K562 (cell line): ENCODE measurements around the gene TCAP. TPM values are rescaled to one million over a fixed set of nuclear protein-coding genes. Genes with fewer than 3 reads are reported as not detected.
A peak's percentile ranks its signal among the peaks of the same experiment; 100 is the strongest.

ENCODE experiments used
- ATAC-seq: fragments of 200-7000 bp; cut with Tn5 transposase; 3 replicates; pipeline ENCODE4 v1.9.1; 2020; ENCODE audit warnings: moderate library complexity
- BruUV-seq: library from RNA; stranded (reverse); fragments of 400-500 nt; replicated peaks from 2 replicates; lab custom pipeline; 2021; lab: Mats Ljungman, UMichigan
- CTCF ChIA-PET: fragments of 300-600 bp; formaldehyde crosslinking; extraction: SDS; loops from one replicate; lab custom pipeline; 2021; ENCODE audit warnings: low intra/inter-chr PET ratio; lab: Yijun Ruan, JAX
- POLR2A ChIA-PET: fragments of 300-600, 350-650 bp; sonication (Branson Sonifier 250); formaldehyde crosslinking; extraction: SDS; loops from one replicate; lab custom pipeline; 2021; ENCODE audit warnings: antibody characterized with exemption, inconsistent platforms; lab: Yijun Ruan, JAX
- DNase-seq, 4 experiments: peaks; one replicate each; pipeline versions ENCODE4 v3.0.0 to v3.0.0-alpha.2; 2011 to 2018; ENCODE audit warnings: low spot score in 3 of 4, mixed read lengths in 3 of 4; ENCODE audit errors: extremely low read depth in 1 of 4
- FAIRE-seq: peaks from 2 replicates; lab custom pipeline; 2011; peaks lifted over from hg19 to GRCh38; lab: Jason Lieb, UNC
- H2AFZ ChIP-seq: 2 replicates; pipeline ENCODE4 v1.6.0; 2011; ENCODE audit warnings: low read depth, low read length, control low read depth, inconsistent platforms
- H3K27ac ChIP-seq: fragments of 200-600 bp; 3 replicates; pipeline ENCODE4 v1.8.0; 2011; ENCODE audit warnings: low read depth, mild to moderate bottlenecking, control low read depth, inconsistent platforms, low read length, moderate library complexity, mixed read lengths; ENCODE audit errors: extremely low read depth
- H3K27me3 ChIP-seq, 2 experiments: fragments of 300-600 bp in 1 of 2; 2 replicates in 1 of 2; 3 replicates in 1 of 2; pipeline versions ENCODE4 v1.6.0 to v1.8.0; 2011; ENCODE audit warnings: inconsistent platforms in 2 of 2, low read length in 2 of 2, mild to moderate bottlenecking in 1 of 2, mixed read lengths in 1 of 2, moderate library complexity in 1 of 2; ENCODE audit not compliant: control insufficient read depth in 2 of 2, insufficient read depth in 2 of 2
- H3K36me3 ChIP-seq: fragments of 300-600 bp; 3 replicates; pipeline ENCODE4 v1.8.0; 2011; ENCODE audit warnings: mild to moderate bottlenecking, low read length, inconsistent platforms; ENCODE audit not compliant: control insufficient read depth, insufficient read depth
- H3K4me1 ChIP-seq, 2 experiments: fragments of 200-600 bp in 1 of 2; replicated peaks in 1 of 2; 2 replicates in 1 of 2; 3 replicates in 1 of 2; pipeline versions ENCODE4 v1.5.1 to v1.8.0; 2011; ENCODE audit warnings: inconsistent platforms in 2 of 2, low read length in 2 of 2, mild to moderate bottlenecking in 1 of 2, mixed read lengths in 1 of 2, moderate library complexity in 1 of 2; ENCODE audit not compliant: control insufficient read depth in 2 of 2, insufficient read depth in 2 of 2
- H3K4me2 ChIP-seq: 2 replicates; pipeline ENCODE4 v1.6.1; 2011; ENCODE audit warnings: low read length, control low read depth, inconsistent platforms, mixed read lengths; ENCODE audit not compliant: insufficient read depth
- H3K4me3 ChIP-seq: fragments of 200-600 bp; sonication (generic), shearing (Covaris generic); 2 replicates; pipeline ENCODE4 v1.5.1; 2016; ENCODE audit warnings: control low read depth, inconsistent platforms
- H3K79me2 ChIP-seq: fragments of 200-600 bp; 3 replicates; pipeline ENCODE4 v1.8.0; 2011; ENCODE audit warnings: low read length, inconsistent platforms; ENCODE audit not compliant: control insufficient read depth, insufficient read depth
- H3K9ac ChIP-seq, 2 experiments: 2 replicates each; pipeline versions ENCODE4 v1.6.0 to v1.6.1; 2011; ENCODE audit warnings: low read depth in 2 of 2, low read length in 2 of 2, control low read depth in 1 of 2, inconsistent platforms in 1 of 2, mild to moderate bottlenecking in 1 of 2, mixed read lengths in 1 of 2; ENCODE audit not compliant: insufficient read depth in 1 of 2
- H3K9me1 ChIP-seq: one replicate; pipeline ENCODE4 v1.6.0; 2011; ENCODE audit warnings: inconsistent platforms, mild to moderate bottlenecking, low read length, moderate library complexity; ENCODE audit not compliant: control insufficient read depth, insufficient read depth
- H3K9me3 ChIP-seq: replicated peaks from 2 replicates; pipeline ENCODE4 v1.5.1; 2011; ENCODE audit warnings: low read depth, low read length, inconsistent platforms; ENCODE audit not compliant: control insufficient read depth, insufficient read depth
- H4K20me1 ChIP-seq: replicated peaks from 2 replicates; pipeline ENCODE4 v1.6.1; 2011; ENCODE audit warnings: low read length, inconsistent platforms, mixed read lengths; ENCODE audit not compliant: control insufficient read depth, insufficient read depth
- CAMTA2 ChIP-seq: fragments of 250-450 bp; sonication (Bioruptor Pico); conservative IDR thresholded peaks from 2 replicates; pipeline ENCODE4 v1.5.1; 2022
- CEBPB ChIP-seq: fragments of 450-650 bp; IDR thresholded peaks from 2 replicates; pipeline ENCODE4 v1.6.1; 2016; ENCODE audit warnings: missing genetic modification characterization, missing compliant biosample characterization
- FOXO4 ChIP-seq: fragments of 450-650 bp; formaldehyde crosslinking; IDR thresholded peaks from 2 replicates; pipeline ENCODE4 v1.4.0; 2020; ENCODE audit warnings: mild to moderate bottlenecking, moderate library complexity
- NFIC ChIP-seq: fragments of 450-650 bp; IDR thresholded peaks from 2 replicates; pipeline ENCODE4 v1.6.1; 2017; ENCODE audit warnings: mild to moderate bottlenecking, inconsistent platforms
- NFIX ChIP-seq: fragments of 250-450 bp; sonication (Bioruptor Pico); IDR thresholded peaks from 2 replicates; pipeline ENCODE4 v1.4.0; 2020; ENCODE audit warnings: low read depth, mild to moderate bottlenecking, moderate library complexity
- NR4A1 ChIP-seq, 2 experiments: fragments of 250-450 bp in 1 of 2; fragments of 450-650 bp in 1 of 2; sonication (Bioruptor Pico) in 1 of 2; IDR thresholded peaks; 2 replicates each; pipeline versions ENCODE4 v1.4.0 to v1.6.1; 2016 to 2020; ENCODE audit warnings: mild to moderate bottlenecking in 2 of 2, missing compliant biosample characterization in 1 of 2, missing genetic modification characterization in 1 of 2, moderate library complexity in 1 of 2
- ZBTB7A ChIP-seq: IDR thresholded peaks from 2 replicates; pipeline ENCODE4 v1.6.1; 2011; ENCODE audit warnings: low read depth, mild to moderate bottlenecking, low read length, moderate library complexity, borderline replicate concordance; ENCODE audit not compliant: control insufficient read depth
- WGBS: fragments of 100-300 bp; shearing (Covaris generic); methylation state at CpG from one replicate; pipeline ENCODE4 v1.1.6; 2016; ENCODE audit warnings: low coverage, mixed read lengths; ENCODE audit not compliant: insufficient coverage; ENCODE audit errors: missing lambda C conversion rate; 5-methylcytosine and 5-hydroxymethylcytosine counted together
- in situ Hi-C: fragments of 300-500 bp; cut with MboI; formaldehyde crosslinking; loops from 4 replicates; pipeline ENCODE4 v1.15.0; 2018; ENCODE audit warnings: inconsistent platforms, mixed read lengths
- intact Hi-C: fragments of 100-400 bp; cut with micrococcal nuclease; formaldehyde crosslinking; loops from 2 replicates; pipeline ENCODE4 v1.14.2; 2022
- polyA plus RNA-seq, 8 experiments: library from polyadenylated mRNA; depleted of rRNA in 4 of 8; stranded (reverse) in 5 of 8; unstranded in 3 of 8; fragments of >200 nt; fragmentation: Nextera tagmentation in 2 of 8; fragmentation: Illumina TruSeq in 1 of 8; extraction: Ambion mirVana in 2 of 8; extraction: Trizol in 1 of 8; gene quantifications; 2 replicates each; pipeline versions ENCODE4 v1.2.1 to v1.2.3, GENCODE V29; 2011 to 2014; ENCODE audit warnings: inconsistent platforms in 1 of 8, missing spikeins in 1 of 8
- total RNA-seq, 7 experiments: library from RNA; depleted of rRNA in 6 of 7; stranded (reverse); fragments of >200 nt in 6 of 7; fragmentation: Illumina TruSeq in 2 of 7; extraction: Trizol in 2 of 7; gene quantifications; 2 replicates each; pipeline versions ENCODE4 v1.2.1 to v1.2.3, GENCODE V29; 2011 to 2021; ENCODE audit warnings: low replicate concordance in 1 of 7

TCAP gene
- total and polyA plus RNA-seq, 9 of the 15 experiments (the other 6 are each of a cell fraction or from before 2014, with no cell fraction given): 0.33 to 1.4 (median 0.82) TPM; not detected in 2

GRCh38 chr17:39639043-39639442 lies 26.1 kb upstream of the TCAP start:
- ChIA-PET CTCF (no interaction called here), POLR2A (interaction anchor here (0.6 to 1.9 kb wide), 4 partner anchors 11 to 995 kb away, joined by 3 to 7 read pairs (median 5); no protein-coding TSS in a partner anchor)
- Histone ChIP-seq H3K27me3 (no peaks in the 10 kb centered on the region), H2AFZ (no peak overlapping the region), H4K20me1 (peaks cover 26% of the 10 kb centered on the region), H3K4me1 (peaks cover 66 to 69% of the 10 kb centered on the region in 2 experiments), H3K36me3 (peaks cover 11% of the 10 kb centered on the region; the same call in 2 of the 3 replicates), H3K4me2 (peak overlapping the region; percentile 94; the same call in 1 of the 2 replicates), H3K4me3 (no peak overlapping the region), H3K9me1 (no peaks in the 10 kb centered on the region), H3K9me3 (no peaks in the 10 kb centered on the region), H3K9ac (no peak overlapping the region; a peak in 1 of 4 replicates), H3K27ac (no peak overlapping the region), H3K79me2 (peaks cover 70% of the 10 kb centered on the region)
- ATAC-seq (no peak), DNase-seq (no peak), FAIRE-seq (no peak)
- intact Hi-C loops (no loop called here), in situ Hi-C loops (no loop called here)
- BruUV-seq: no TSS peak
- TF ChIP-seq FOXO4 (CRISPR knock-in tag) (no peak), NR4A1 (CRISPR knock-in tag; IDR thresholded peaks at IDR 0.05) (no peak), NR4A1 (tag; IDR thresholded peaks at IDR 0.05) (no peak), NFIC (peak; percentile 95), NFIX (CRISPR knock-in tag) (peak; percentile 70), ZBTB7A (no peak), CAMTA2 (CRISPR knock-in tag) (no peak), CEBPB (no peak)
- WGBS: 54% methylated on average over 2 of the region's 2 CpGs
